H9 (cell line): ENCODE data around the gene MKX. TPM values are rescaled to one million over a fixed set of nuclear protein-coding genes. Genes with fewer than 3 reads are reported as not detected.

Source experiments
- DNase-seq: peaks from one replicate; pipeline ENCODE4 v3.0.0-alpha.2; 2017
- H2AFZ ChIP-seq: one replicate; pipeline ENCODE4 v1.6.1; 2013; ENCODE audit warnings: mild to moderate bottlenecking, low read length, control low read depth, moderate library complexity
- H2AK5ac ChIP-seq: 2 replicates; pipeline ENCODE4 v1.6.1; 2013; ENCODE audit warnings: low read length, control low read depth, mixed read lengths; ENCODE audit not compliant: insufficient read length
- H2BK120ac ChIP-seq: one replicate; pipeline ENCODE4 v1.6.1; 2013; ENCODE audit warnings: low read depth, mild to moderate bottlenecking, low read length, control low read depth, inconsistent platforms; ENCODE audit not compliant: poor library complexity, severe bottlenecking
- H2BK12ac ChIP-seq: 2 replicates; pipeline ENCODE4 v1.6.1; 2013; ENCODE audit warnings: low read length, control low read depth, mixed read lengths, low read depth; ENCODE audit not compliant: insufficient read length
- H2BK15ac ChIP-seq: 2 replicates; pipeline ENCODE4 v1.6.1; 2013; ENCODE audit warnings: low read depth, low read length, control low read depth
- H2BK20ac ChIP-seq: one replicate; pipeline ENCODE4 v1.6.1; 2013; ENCODE audit warnings: low read depth, mild to moderate bottlenecking, low read length, control low read depth, inconsistent platforms; ENCODE audit not compliant: poor library complexity, severe bottlenecking
- H2BK5ac ChIP-seq: 2 replicates; pipeline ENCODE4 v1.6.1; 2013; ENCODE audit warnings: low read length, control low read depth, mixed read lengths; ENCODE audit not compliant: insufficient read length
- H3K14ac ChIP-seq: 2 replicates; pipeline ENCODE4 v1.6.1; 2013; ENCODE audit warnings: low read length, control low read depth; ENCODE audit not compliant: insufficient read depth
- H3K18ac ChIP-seq: 2 replicates; pipeline ENCODE4 v1.6.1; 2013; ENCODE audit warnings: low read depth, mild to moderate bottlenecking, mixed read lengths, low read length, control low read depth; ENCODE audit not compliant: insufficient read length
- H3K23ac ChIP-seq: 2 replicates; pipeline ENCODE4 v1.6.1; 2013; ENCODE audit warnings: low read length, control low read depth, mixed read lengths, low read depth; ENCODE audit not compliant: insufficient read length
- H3K23me2 ChIP-seq: 2 replicates; pipeline ENCODE4 v1.6.1; 2013; ENCODE audit warnings: low read depth, mild to moderate bottlenecking, mixed read lengths, low read length, control low read depth; ENCODE audit not compliant: insufficient read length, poor library complexity, severe bottlenecking
- H3K27ac ChIP-seq: 2 replicates; pipeline ENCODE4 v1.5.1; 2013; ENCODE audit warnings: low read length, control low read depth, mixed read lengths, low read depth; ENCODE audit not compliant: insufficient read length
- H3K27me3 ChIP-seq: 2 replicates; pipeline ENCODE4 v1.6.1; 2013; ENCODE audit warnings: low read length, control low read depth, inconsistent platforms; ENCODE audit not compliant: insufficient read depth
- H3K4ac ChIP-seq: 2 replicates; pipeline ENCODE4 v1.6.1; 2013; ENCODE audit warnings: low read depth, mild to moderate bottlenecking, control low read depth, inconsistent platforms, low read length, moderate library complexity
- H3K4me1 ChIP-seq: 2 replicates; pipeline ENCODE4 v1.6.1; 2013; ENCODE audit warnings: low read length, control low read depth, inconsistent platforms; ENCODE audit not compliant: insufficient read depth
- H3K4me2 ChIP-seq: 2 replicates; pipeline ENCODE4 v1.6.1; 2013; ENCODE audit warnings: low read length, control low read depth, mixed read lengths; ENCODE audit not compliant: insufficient read length, insufficient read depth
- H3K56ac ChIP-seq: 2 replicates; pipeline ENCODE4 v1.6.1; 2013; ENCODE audit warnings: low read depth, mild to moderate bottlenecking, mixed read lengths, low read length, control low read depth; ENCODE audit not compliant: insufficient read length
- H3K79me1 ChIP-seq: 2 replicates; pipeline ENCODE4 v1.6.1; 2013; ENCODE audit warnings: low read depth, mild to moderate bottlenecking, moderate library complexity, low read length, control low read depth, inconsistent platforms; ENCODE audit not compliant: insufficient read depth, poor library complexity, severe bottlenecking
- H3K79me2 ChIP-seq: 2 replicates; pipeline ENCODE4 v1.6.1; 2013; ENCODE audit warnings: low read length, control low read depth, inconsistent platforms; ENCODE audit not compliant: insufficient read depth
- H3K9ac ChIP-seq: 2 replicates; pipeline ENCODE4 v1.6.1; 2013; ENCODE audit warnings: low read length, control low read depth, mixed read lengths; ENCODE audit not compliant: insufficient read length; ENCODE audit errors: extremely low read depth
- H3K9me3 ChIP-seq: one replicate; pipeline ENCODE4 v1.6.1; 2013; ENCODE audit warnings: low read depth, low read length, inconsistent platforms; ENCODE audit not compliant: control insufficient read depth
- H3T11ph ChIP-seq: one replicate; pipeline ENCODE4 v1.6.1; 2013; ENCODE audit warnings: mild to moderate bottlenecking, low read length, control low read depth, inconsistent platforms
- H4K20me1 ChIP-seq: one replicate; pipeline ENCODE4 v1.6.1; 2013; ENCODE audit not compliant: control insufficient read depth, insufficient read length, insufficient read depth
- H4K5ac ChIP-seq: 2 replicates; pipeline ENCODE4 v1.6.1; 2013; ENCODE audit warnings: low read depth, mild to moderate bottlenecking, mixed read lengths, low read length, control low read depth; ENCODE audit not compliant: insufficient read length
- H4K8ac ChIP-seq: replicated peaks from 2 replicates; pipeline ENCODE4 v1.6.1; 2013; ENCODE audit warnings: low read length, control low read depth, mixed read lengths, low read depth; ENCODE audit not compliant: insufficient read length
- H4K91ac ChIP-seq: 2 replicates; pipeline ENCODE4 v1.6.1; 2013; ENCODE audit warnings: low read depth, mild to moderate bottlenecking, moderate library complexity, mixed read lengths, low read length, control low read depth; ENCODE audit not compliant: insufficient read length
- H3K27ac Mint-ChIP-seq, 3 experiments: 2 replicates in 2 of 3; 3 replicates in 1 of 3; pipeline ENCODE4 v1.8.0; 2020 to 2021; ENCODE audit warnings: mixed read lengths in 3 of 3, mild to moderate bottlenecking in 1 of 3, moderate library complexity in 1 of 3
- H3K27me3 Mint-ChIP-seq: 2 replicates; pipeline ENCODE4 v1.8.0; 2021; ENCODE audit warnings: low read depth, mild to moderate bottlenecking, moderate library complexity, mixed read lengths
- H3K36me3 Mint-ChIP-seq, 3 experiments: 2 replicates in 2 of 3; 3 replicates in 1 of 3; pipeline ENCODE4 v1.8.0; 2020 to 2021; ENCODE audit warnings: low read depth in 3 of 3, mixed read lengths in 3 of 3; ENCODE audit not compliant: insufficient read depth in 1 of 3
- H3K4me1 Mint-ChIP-seq, 2 experiments: 2 replicates each; pipeline ENCODE4 v1.8.0; 2020; ENCODE audit warnings: mixed read lengths in 2 of 2
- H3K4me3 Mint-ChIP-seq, 2 experiments: 2 replicates in 1 of 2; 3 replicates in 1 of 2; pipeline ENCODE4 v1.8.0; 2020 to 2021; ENCODE audit warnings: mild to moderate bottlenecking in 2 of 2, mixed read lengths in 2 of 2, moderate library complexity in 1 of 2
- H3K9me3 Mint-ChIP-seq, 2 experiments: 2 replicates in 1 of 2; 3 replicates in 1 of 2; pipeline ENCODE4 v1.8.0; 2020; ENCODE audit warnings: mild to moderate bottlenecking in 2 of 2, mixed read lengths in 2 of 2, moderate library complexity in 1 of 2
- CTCF ChIP-seq: fragments of 200-600 bp; sonication (generic); conservative IDR thresholded peaks from 3 replicates; pipeline ENCODE4 v1.8.0; 2021; ENCODE audit warnings: antibody characterized with exemption, mild to moderate bottlenecking
- WGBS: extraction: QIAGEN DNeasy Blood & Tissue Kit; methylation state at CpG from one replicate; pipeline ENCODE4 v1.1.7; 2013; ENCODE audit warnings: missing lambda C conversion rate, low lambda C conversion rate, mixed read lengths; ENCODE audit not compliant: insufficient read length; ENCODE audit errors: extremely low coverage; 5-methylcytosine and 5-hydroxymethylcytosine counted together
- total RNA-seq: library from RNA; stranded (reverse); gene quantifications from 2 replicates; pipeline ENCODE4 v1.2.1, GENCODE V29; 2021

The MKX gene
- total RNA-seq, 1 experiment from 2014 or later: 0.46 TPM

DNA sequence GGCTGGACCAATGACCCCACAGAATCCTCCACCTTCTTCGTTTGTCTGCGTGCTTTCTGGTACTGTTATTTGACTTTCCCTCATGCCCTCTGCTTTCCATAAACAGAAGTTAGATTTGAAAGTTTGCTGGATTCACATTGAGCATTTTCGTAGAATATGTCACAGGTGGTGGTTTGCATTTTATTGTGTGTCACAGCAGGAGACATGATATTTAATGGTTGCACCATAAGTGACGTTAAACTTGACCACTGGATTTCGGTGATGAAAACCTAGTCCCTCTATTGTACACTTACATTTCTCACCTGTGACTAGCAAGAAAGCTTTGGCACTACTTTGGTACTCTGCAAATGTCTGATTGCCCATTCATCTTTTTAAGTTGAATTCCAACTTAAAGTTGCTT lies 15.2 kb upstream of the MKX start:
- Histone ChIP-seq H2AFZ (no peak overlapping the region), H3K27ac (no peak overlapping the region), H3K9ac (no peak overlapping the region), H3T11ph (no peak overlapping the region), H3K4me1 (no peaks in the 10 kb centered on the region), H2BK12ac (no peak overlapping the region), H3K18ac (no peak overlapping the region), H2AK5ac (no peak overlapping the region), H2BK120ac (no peak overlapping the region), H3K27me3 (no peaks in the 10 kb centered on the region), H4K20me1 (no peaks in the 10 kb centered on the region), H4K91ac (no peak overlapping the region), H3K14ac (no peak overlapping the region), H2BK20ac (no peak overlapping the region), H3K23ac (no peak overlapping the region), H3K23me2 (no peaks in the 10 kb centered on the region), H3K9me3 (no peaks in the 10 kb centered on the region), H3K4ac (no peak overlapping the region), H4K5ac (no peak overlapping the region), H4K8ac (no peak overlapping the region), H3K79me2 (no peaks in the 10 kb centered on the region), H3K4me2 (no peak overlapping the region), H2BK5ac (no peak overlapping the region), H2BK15ac (no peak overlapping the region), H3K79me1 (no peaks in the 10 kb centered on the region), H3K56ac (no peak overlapping the region)
- H3K27ac Mint-ChIP-seq: no peak overlapping the region
- no peaks in the 10 kb centered on the region for H3K4me1 Mint-ChIP-seq
- no peak for TF ChIP-seq CTCF
- no peaks in the 10 kb centered on the region for H3K36me3 Mint-ChIP-seq
- H3K27me3 Mint-ChIP-seq: peaks cover 2% of the 10 kb centered on the region
- WGBS: no CpG with 5 or more reads among the region's 5 CpGs
- H3K4me3 Mint-ChIP-seq: no peak overlapping the region
- H3K9me3 Mint-ChIP-seq: no peaks in the 10 kb centered on the region
- no peak for DNase-seq
